ENCODE data around the gene POLH. TPM values are rescaled to one million over a fixed set of nuclear protein-coding genes. Genes with fewer than 3 reads are reported as not detected.
A peak's percentile ranks its signal among the peaks of the same experiment; 100 is the strongest.

The POLH gene
- total and polyA plus RNA-seq, 9 of the 15 experiments (the other 6 are each of a cell fraction or from before 2014, with no cell fraction given), result 5.8 to 31.6 (median 20.6) TPM

GRCh38 chr6:43630980-43631619 lies 55.1 kb downstream of the POLH start (continued):
- TF ChIP-seq, protein P1, sequence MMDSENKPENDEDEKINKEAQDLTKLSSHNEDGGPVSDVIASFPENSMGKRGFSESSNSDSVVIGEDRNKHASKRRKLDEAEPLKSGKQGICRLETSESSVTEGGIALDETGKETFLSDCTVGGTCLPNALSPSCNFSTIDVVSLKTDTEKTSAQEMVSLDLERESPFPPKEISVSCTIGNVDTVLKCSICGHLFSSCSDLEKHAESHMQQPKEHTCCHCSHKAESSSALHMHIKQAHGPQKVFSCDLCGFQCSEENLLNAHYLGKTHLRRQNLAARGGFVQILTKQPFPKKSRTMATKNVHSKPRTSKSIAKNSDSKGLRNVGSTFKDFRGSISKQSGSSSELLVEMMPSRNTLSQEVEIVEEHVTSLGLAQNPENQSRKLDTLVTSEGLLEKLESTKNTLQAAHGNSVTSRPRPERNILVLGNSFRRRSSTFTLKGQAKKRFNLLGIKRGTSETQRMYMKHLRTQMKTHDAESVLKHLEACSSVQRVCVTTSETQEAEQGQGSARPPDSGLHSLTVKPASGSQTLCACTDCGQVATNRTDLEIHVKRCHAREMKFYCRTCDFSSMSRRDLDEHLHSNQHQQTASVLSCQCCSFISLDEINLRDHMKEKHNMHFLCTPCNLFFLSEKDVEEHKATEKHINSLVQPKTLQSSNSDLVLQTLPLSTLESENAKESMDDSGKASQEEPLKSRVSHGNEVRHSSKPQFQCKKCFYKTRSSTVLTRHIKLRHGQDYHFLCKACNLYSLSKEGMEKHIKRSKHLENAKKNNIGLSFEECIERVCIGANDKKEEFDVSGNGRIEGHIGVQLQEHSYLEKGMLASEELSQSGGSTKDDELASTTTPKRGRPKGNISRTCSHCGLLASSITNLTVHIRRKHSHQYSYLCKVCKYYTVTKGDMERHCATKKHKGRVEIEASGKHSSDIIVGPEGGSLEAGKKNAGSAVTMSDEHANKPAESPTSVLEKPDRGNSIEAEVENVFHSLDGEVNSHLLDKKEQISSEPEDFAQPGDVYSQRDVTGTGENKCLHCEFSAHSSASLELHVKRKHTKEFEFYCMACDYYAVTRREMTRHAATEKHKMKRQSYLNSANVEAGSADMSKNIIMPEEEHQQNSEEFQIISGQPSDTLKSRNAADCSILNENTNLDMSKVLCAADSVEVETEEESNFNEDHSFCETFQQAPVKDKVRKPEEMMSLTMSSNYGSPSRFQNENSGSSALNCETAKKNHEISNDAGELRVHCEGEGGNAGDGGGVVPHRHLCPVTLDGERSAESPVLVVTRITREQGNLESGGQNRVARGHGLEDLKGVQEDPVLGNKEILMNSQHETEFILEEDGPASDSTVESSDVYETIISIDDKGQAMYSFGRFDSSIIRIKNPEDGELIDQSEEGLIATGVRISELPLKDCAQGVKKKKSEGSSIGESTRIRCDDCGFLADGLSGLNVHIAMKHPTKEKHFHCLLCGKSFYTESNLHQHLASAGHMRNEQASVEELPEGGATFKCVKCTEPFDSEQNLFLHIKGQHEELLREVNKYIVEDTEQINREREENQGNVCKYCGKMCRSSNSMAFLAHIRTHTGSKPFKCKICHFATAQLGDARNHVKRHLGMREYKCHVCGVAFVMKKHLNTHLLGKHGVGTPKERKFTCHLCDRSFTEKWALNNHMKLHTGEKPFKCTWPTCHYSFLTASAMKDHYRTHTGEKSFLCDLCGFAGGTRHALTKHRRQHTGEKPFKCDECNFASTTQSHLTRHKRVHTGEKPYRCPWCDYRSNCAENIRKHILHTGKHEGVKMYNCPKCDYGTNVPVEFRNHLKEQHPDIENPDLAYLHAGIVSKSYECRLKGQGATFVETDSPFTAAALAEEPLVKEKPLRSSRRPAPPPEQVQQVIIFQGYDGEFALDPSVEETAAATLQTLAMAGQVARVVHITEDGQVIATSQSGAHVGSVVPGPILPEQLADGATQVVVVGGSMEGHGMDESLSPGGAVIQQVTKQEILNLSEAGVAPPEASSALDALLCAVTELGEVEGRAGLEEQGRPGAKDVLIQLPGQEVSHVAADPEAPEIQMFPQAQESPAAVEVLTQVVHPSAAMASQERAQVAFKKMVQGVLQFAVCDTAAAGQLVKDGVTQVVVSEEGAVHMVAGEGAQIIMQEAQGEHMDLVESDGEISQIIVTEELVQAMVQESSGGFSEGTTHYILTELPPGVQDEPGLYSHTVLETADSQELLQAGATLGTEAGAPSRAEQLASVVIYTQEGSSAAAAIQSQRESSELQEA (IDR thresholded peaks at IDR 0.05; ENCODE audit: low read depth), result no peak
- TF ChIP-seq MBD2 (IDR thresholded peaks at IDR 0.05; ENCODE audit: borderline replicate concordance, low read depth), result peak; percentile 88
- peak; percentile 53 for TF ChIP-seq SMARCB1 (IDR thresholded peaks at IDR 0.05; ENCODE audit: insufficient read length, low read depth)
- TF ChIP-seq ETV5 (CRISPR knock-in tag; IDR thresholded peaks at IDR 0.05; ENCODE audit: low read depth), result peak; percentile 84
- TF ChIP-seq, protein P2, sequence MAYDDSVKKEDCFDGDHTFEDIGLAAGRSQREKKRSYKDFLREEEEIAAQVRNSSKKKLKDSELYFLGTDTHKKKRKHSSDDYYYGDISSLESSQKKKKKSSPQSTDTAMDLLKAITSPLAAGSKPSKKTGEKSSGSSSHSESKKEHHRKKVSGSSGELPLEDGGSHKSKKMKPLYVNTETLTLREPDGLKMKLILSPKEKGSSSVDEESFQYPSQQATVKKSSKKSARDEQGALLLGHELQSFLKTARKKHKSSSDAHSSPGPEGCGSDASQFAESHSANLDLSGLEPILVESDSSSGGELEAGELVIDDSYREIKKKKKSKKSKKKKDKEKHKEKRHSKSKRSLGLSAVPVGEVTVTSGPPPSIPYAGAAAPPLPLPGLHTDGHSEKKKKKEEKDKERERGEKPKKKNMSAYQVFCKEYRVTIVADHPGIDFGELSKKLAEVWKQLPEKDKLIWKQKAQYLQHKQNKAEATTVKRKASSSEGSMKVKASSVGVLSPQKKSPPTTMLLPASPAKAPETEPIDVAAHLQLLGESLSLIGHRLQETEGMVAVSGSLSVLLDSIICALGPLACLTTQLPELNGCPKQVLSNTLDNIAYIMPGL (CRISPR knock-in tag; IDR thresholded peaks at IDR 0.05), result no peak
- no peak for TF ChIP-seq NELFE (IDR thresholded peaks at IDR 0.05; ENCODE audit: insufficient read depth, insufficient read length)
- TF ChIP-seq PTRF (tag; IDR thresholded peaks at IDR 0.05), result peak; percentile 62; the same call in 1 of the 2 replicates
- 0 out of 2 replicates have a peak, but pooled peaks have one; percentile 59 for TF ChIP-seq ZEB2 (IDR thresholded peaks at IDR 0.05)
- no peak for TF ChIP-seq CREB5 (CRISPR knock-in tag; IDR thresholded peaks at IDR 0.05)
- peak; percentile 76 for TF ChIP-seq JUND (IDR thresholded peaks at IDR 0.05; ENCODE audit: borderline replicate concordance, low read depth, low read length)
- peak; percentile 69; the same call in 2 of the 3 replicates for TF ChIP-seq JUND (tag; IDR thresholded peaks at IDR 0.05; ENCODE audit: borderline replicate concordance, low read depth, low read length)
- TF ChIP-seq, protein P3, sequence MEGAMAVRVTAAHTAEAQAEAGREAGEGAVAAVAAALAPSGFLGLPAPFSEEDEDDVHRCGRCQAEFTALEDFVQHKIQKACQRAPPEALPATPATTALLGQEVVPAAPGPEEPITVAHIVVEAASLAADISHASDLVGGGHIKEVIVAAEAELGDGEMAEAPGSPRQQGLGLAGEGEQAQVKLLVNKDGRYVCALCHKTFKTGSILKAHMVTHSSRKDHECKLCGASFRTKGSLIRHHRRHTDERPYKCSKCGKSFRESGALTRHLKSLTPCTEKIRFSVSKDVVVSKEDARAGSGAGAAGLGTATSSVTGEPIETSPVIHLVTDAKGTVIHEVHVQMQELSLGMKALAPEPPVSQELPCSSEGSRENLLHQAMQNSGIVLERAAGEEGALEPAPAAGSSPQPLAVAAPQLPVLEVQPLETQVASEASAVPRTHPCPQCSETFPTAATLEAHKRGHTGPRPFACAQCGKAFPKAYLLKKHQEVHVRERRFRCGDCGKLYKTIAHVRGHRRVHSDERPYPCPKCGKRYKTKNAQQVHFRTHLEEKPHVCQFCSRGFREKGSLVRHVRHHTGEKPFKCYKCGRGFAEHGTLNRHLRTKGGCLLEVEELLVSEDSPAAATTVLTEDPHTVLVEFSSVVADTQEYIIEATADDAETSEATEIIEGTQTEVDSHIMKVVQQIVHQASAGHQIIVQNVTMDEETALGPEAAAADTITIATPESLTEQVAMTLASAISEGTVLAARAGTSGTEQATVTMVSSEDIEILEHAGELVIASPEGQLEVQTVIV (CRISPR knock-in tag; IDR thresholded peaks at IDR 0.05; ENCODE audit: borderline replicate concordance), result no peak
- peak; percentile 99 for TF ChIP-seq MTA2 (IDR thresholded peaks at IDR 0.05; ENCODE audit: low read depth)
